Neural progenitor cell (in vitro differentiated cells): ENCODE measurements around the gene IRS2. TPM values are rescaled to one million over a fixed set of nuclear protein-coding genes. Genes with fewer than 3 reads are reported as not detected.
A peak's percentile ranks its signal among the peaks of the same experiment; 100 is the strongest.

Source experiments
- DNase-seq: peaks from one replicate; pipeline ENCODE4 v3.0.0-alpha.2; 2016; ENCODE audit warnings: low spot score
- H2AFZ ChIP-seq: fragments of 200-600 bp; sonication (generic); replicated peaks from 2 replicates; pipeline ENCODE4 v1.6.1; 2016; ENCODE audit warnings: antibody characterized with exemption
- H3F3A ChIP-seq: fragments of 200-600 bp; sonication (generic); 2 replicates; pipeline ENCODE4 v1.6.1; 2016; ENCODE audit warnings: antibody characterized with exemption, low read depth
- H3K27ac ChIP-seq: fragments of 200-600 bp; sonication (generic); 2 replicates; pipeline ENCODE4 v1.5.1; 2016; ENCODE audit warnings: mild to moderate bottlenecking
- H3K27me3 ChIP-seq: fragments of 200-600 bp; sonication (generic); 2 replicates; pipeline ENCODE4 v1.6.1; 2016; ENCODE audit warnings: mild to moderate bottlenecking, moderate library complexity
- H3K36me3 ChIP-seq: fragments of 200-600 bp; sonication (generic); 2 replicates; pipeline ENCODE4 v1.5.1; 2016
- H3K4me1 ChIP-seq: fragments of 200-600 bp; sonication (generic); 2 replicates; pipeline ENCODE4 v1.6.1; 2016; ENCODE audit warnings: mixed run types
- H3K4me2 ChIP-seq: fragments of 200-600 bp; sonication (generic); 2 replicates; pipeline ENCODE4 v1.6.1; 2016
- H3K4me3 ChIP-seq: fragments of 200-600 bp; sonication (generic); 2 replicates; pipeline ENCODE4 v1.5.1; 2016
- H3K79me2 ChIP-seq: fragments of 200-600 bp; sonication (generic); 2 replicates; pipeline ENCODE4 v1.6.1; 2016; ENCODE audit warnings: low read depth
- H3K9ac ChIP-seq: fragments of 200-600 bp; sonication (generic); 2 replicates; pipeline ENCODE4 v1.6.1; 2016
- H3K9me3 ChIP-seq: fragments of 200-600 bp; sonication (generic); 2 replicates; pipeline ENCODE4 v1.5.1; 2016; ENCODE audit warnings: low read depth
- H4K20me1 ChIP-seq: fragments of 200-600 bp; sonication (generic); 2 replicates; pipeline ENCODE4 v1.6.1; 2016; ENCODE audit warnings: low read depth
- H3K27ac Mint-ChIP-seq: 3 replicates; pipeline ENCODE4 v1.8.0; 2021; ENCODE audit warnings: mixed read lengths
- H3K27me3 Mint-ChIP-seq: 2 replicates; pipeline ENCODE4 v1.8.0; 2022; ENCODE audit warnings: low read depth, mild to moderate bottlenecking, inconsistent platforms, moderate library complexity, mixed read lengths; ENCODE audit not compliant: insufficient read depth
- H3K36me3 Mint-ChIP-seq: 3 replicates; pipeline ENCODE4 v1.8.0; 2021; ENCODE audit warnings: mixed read lengths
- H3K4me1 Mint-ChIP-seq: 3 replicates; pipeline ENCODE4 v1.8.0; 2021; ENCODE audit warnings: mixed read lengths
- H3K4me3 Mint-ChIP-seq: 3 replicates; pipeline ENCODE4 v1.8.0; 2021; ENCODE audit warnings: mild to moderate bottlenecking, moderate library complexity, mixed read lengths
- H3K9me3 Mint-ChIP-seq: 3 replicates; pipeline ENCODE4 v1.8.0; 2020; ENCODE audit warnings: mixed read lengths
- CTCF ChIP-seq: fragments of 200-600 bp; sonication (generic); IDR thresholded peaks from 2 replicates; pipeline ENCODE4 v1.5.1; 2017; ENCODE audit warnings: antibody characterized with exemption, mild to moderate bottlenecking
- EZH2 ChIP-seq: fragments of 200-600 bp; sonication (generic); IDR thresholded peaks from 2 replicates; pipeline ENCODE4 v1.6.1; 2017; ENCODE audit warnings: antibody characterized with exemption, mild to moderate bottlenecking, moderate library complexity
- EZH2phosphoT487 ChIP-seq: fragments of 200-600 bp; sonication (generic); IDR thresholded peaks from 2 replicates; pipeline ENCODE4 v1.6.1; 2017; ENCODE audit warnings: antibody characterized with exemption
- total RNA-seq: library from RNA; depleted of rRNA; stranded (reverse); fragments of >200 nt; gene quantifications from 2 replicates; pipeline ENCODE4 v1.2.3, GENCODE V29; 2015; ENCODE audit warnings: low replicate concordance

The IRS2 gene
- total RNA-seq, 1 donor from 2014 or later = 4.2 TPM

- Mint-ChIP-seq H3K36me3 (no peaks in the 10 kb centered on the region), H3K4me1 (peaks cover 6% of the 10 kb centered on the region), H3K4me3 (no peak overlapping the region), H3K27ac (no peak overlapping the region), H3K27me3 (peaks cover 4% of the 10 kb centered on the region), H3K9me3 (no peaks in the 10 kb centered on the region)
- Histone ChIP-seq H3K4me1 (peaks cover 13% of the 10 kb centered on the region), H3F3A (no peaks in the 10 kb centered on the region), H2AFZ (no peak overlapping the region), H4K20me1 (no peaks in the 10 kb centered on the region), H3K36me3 (no peaks in the 10 kb centered on the region), H3K9me3 (no peaks in the 10 kb centered on the region), H3K4me3 (no peak overlapping the region), H3K4me2 (no peak overlapping the region), H3K27me3 (no peaks in the 10 kb centered on the region), H3K27ac (no peak overlapping the region), H3K9ac (no peak overlapping the region), H3K79me2 (no peaks in the 10 kb centered on the region)
- no peak for DNase-seq
- TF ChIP-seq EZH2phosphoT487 (no peak), EZH2 (no peak), CTCF (no peak)
Measured at GRCh38 chr13:109717686-109718085, 68.7 kb downstream of the IRS2 start.

- no peaks in the 10 kb centered on the region for H3K9me3 ChIP-seq
- no peak for TF ChIP-seq EZH2
- no peak for TF ChIP-seq EZH2phosphoT487
- no peaks in the 10 kb centered on the region for H3K27me3 ChIP-seq
- no peaks in the 10 kb centered on the region for H4K20me1 ChIP-seq
- Mint-ChIP-seq H3K36me3 (no peaks in the 10 kb centered on the region), H3K9me3 (no peaks in the 10 kb centered on the region), H3K27me3 (peaks cover 4% of the 10 kb centered on the region), H3K27ac (no peak overlapping the region), H3K4me1 (peaks cover 14% of the 10 kb centered on the region), H3K4me3 (no peak overlapping the region)
- no peak overlapping the region for H3K9ac ChIP-seq
- H3K79me2 ChIP-seq = no peaks in the 10 kb centered on the region
- peaks cover 10% of the 10 kb centered on the region for H3F3A ChIP-seq
- no peaks in the 10 kb centered on the region for H3K36me3 ChIP-seq
- peaks cover 20% of the 10 kb centered on the region for H3K4me1 ChIP-seq
- H3K27ac ChIP-seq = no peak overlapping the region
- no peak overlapping the region for H3K4me2 ChIP-seq
- no peak overlapping the region for H2AFZ ChIP-seq
- DNase-seq = peak; percentile 38
- no peak overlapping the region for H3K4me3 ChIP-seq
Measured at GRCh38 chr13:109715902-109716301, 70.5 kb downstream of the IRS2 start.

GRCh38 chr13:109713681-109714080 lies 72.7 kb downstream of the IRS2 start:
- Mint-ChIP-seq H3K4me1 (peaks cover 11% of the 10 kb centered on the region), H3K9me3 (peaks cover 4% of the 10 kb centered on the region), H3K27ac (no peak overlapping the region), H3K36me3 (no peaks in the 10 kb centered on the region), H3K27me3 (peaks cover 4% of the 10 kb centered on the region), H3K4me3 (no peak overlapping the region)
- Histone ChIP-seq H3K79me2 (no peaks in the 10 kb centered on the region), H3K4me2 (no peak overlapping the region), H4K20me1 (no peaks in the 10 kb centered on the region), H3K9me3 (no peaks in the 10 kb centered on the region), H3K36me3 (no peaks in the 10 kb centered on the region), H3K27ac (no peak overlapping the region), H3K4me1 (peaks cover 18% of the 10 kb centered on the region), H3K9ac (no peak overlapping the region), H3F3A (peaks cover 10% of the 10 kb centered on the region), H2AFZ (no peak overlapping the region), H3K4me3 (no peak overlapping the region), H3K27me3 (no peaks in the 10 kb centered on the region)
- DNase-seq = no peak
- no peak for TF ChIP-seq CTCF
- no peak for TF ChIP-seq EZH2phosphoT487
- no peak for TF ChIP-seq EZH2

- Mint-ChIP-seq H3K27ac (no peak overlapping the region), H3K36me3 (no peaks in the 10 kb centered on the region), H3K4me1 (peaks cover 13% of the 10 kb centered on the region), H3K9me3 (peaks cover 4% of the 10 kb centered on the region), H3K27me3 (peaks cover 2% of the 10 kb centered on the region), H3K4me3 (no peak overlapping the region)
- Histone ChIP-seq H3K4me1 (peaks cover 19% of the 10 kb centered on the region), H3K79me2 (no peaks in the 10 kb centered on the region), H3K27ac (no peak overlapping the region), H3K9me3 (no peaks in the 10 kb centered on the region), H3K27me3 (no peaks in the 10 kb centered on the region), H3K36me3 (no peaks in the 10 kb centered on the region), H3K9ac (no peak overlapping the region), H4K20me1 (no peaks in the 10 kb centered on the region), H3F3A (peaks cover 10% of the 10 kb centered on the region), H3K4me3 (no peak overlapping the region), H3K4me2 (peak overlapping the region; percentile 8), H2AFZ (no peak overlapping the region)
- TF ChIP-seq EZH2 (no peak), EZH2phosphoT487 (no peak), CTCF (no peak)
- peak; percentile 45 for DNase-seq
Measured at GRCh38 chr13:109712124-109712722, 74.2 kb downstream of the IRS2 start.
